WTC11 (cell line): ENCODE data around the gene ANKMY1. TPM values are rescaled to one million over a fixed set of nuclear protein-coding genes. Genes with fewer than 3 reads are reported as not detected.
"Not testable (repeated sequence)": the region's sequence is repeated elsewhere in the genome, so short reads cannot be mapped to it uniquely, and the experiment has no call there.

ENCODE experiments used
- ATAC-seq: fragments of 200-7000 bp; cut with Tn5 transposase; 2 replicates; pipeline ENCODE4 v1.10.0; 2021; ENCODE audit warnings: mild to moderate bottlenecking, moderate library complexity
- CTCF ChIA-PET: fragments of 300-600 bp; sonication (Branson Sonifier 250); formaldehyde crosslinking; loops from one replicate; lab custom pipeline; 2021; ENCODE audit warnings: antibody characterized with exemption; lab: Charles Lee
- POLR2A ChIA-PET: fragments of 350-600 bp; sonication (Branson Sonifier 250); formaldehyde crosslinking; loops from one replicate; lab custom pipeline; 2021; ENCODE audit warnings: antibody characterized with exemption; lab: Charles Lee
- DNase-seq: peaks from one replicate; pipeline ENCODE4 v3.0.0; 2021; ENCODE audit warnings: low spot score
- H3K27ac Mint-ChIP-seq: 2 replicates; pipeline ENCODE4 v1.8.0; 2021; ENCODE audit warnings: mixed read lengths
- H3K27me3 Mint-ChIP-seq: 2 replicates; pipeline ENCODE4 v1.8.0; 2021; ENCODE audit warnings: low read depth, mild to moderate bottlenecking, moderate library complexity, mixed read lengths
- H3K36me3 Mint-ChIP-seq: 2 replicates; pipeline ENCODE4 v1.8.0; 2021; ENCODE audit warnings: mixed read lengths
- H3K4me1 Mint-ChIP-seq: 2 replicates; pipeline ENCODE4 v1.8.0; 2022; ENCODE audit warnings: mixed read lengths
- H3K4me3 Mint-ChIP-seq: 2 replicates; pipeline ENCODE4 v1.8.0; 2021; ENCODE audit warnings: mild to moderate bottlenecking, moderate library complexity, mixed read lengths
- H3K9me3 Mint-ChIP-seq: 2 replicates; pipeline ENCODE4 v1.8.0; 2021; ENCODE audit warnings: mixed read lengths
- CTCF ChIP-seq: fragments of 200-600 bp; IDR thresholded peaks from 2 replicates; pipeline ENCODE4 v1.8.0; 2022; ENCODE audit warnings: antibody characterized with exemption
- E2F5 ChIP-seq: sonication (generic); formaldehyde crosslinking; IDR thresholded peaks from 2 replicates; pipeline ENCODE4 v1.8.1; 2022; ENCODE audit warnings: mild to moderate bottlenecking, moderate library complexity, missing genetic modification reagents
- ELF4 ChIP-seq: sonication (generic); formaldehyde crosslinking; IDR thresholded peaks from 2 replicates; pipeline ENCODE4 v1.8.1; 2022; ENCODE audit warnings: low read depth, mild to moderate bottlenecking, moderate library complexity, missing genetic modification reagents
- IRF2 ChIP-seq: sonication (generic); formaldehyde crosslinking; IDR thresholded peaks from 2 replicates; pipeline ENCODE4 v1.8.0; 2022; ENCODE audit warnings: low read depth, missing genetic modification reagents, borderline replicate concordance
- MYBL2 ChIP-seq: sonication (generic); formaldehyde crosslinking; IDR thresholded peaks from 2 replicates; pipeline ENCODE4 v1.8.1; 2023; ENCODE audit warnings: mild to moderate bottlenecking, moderate library complexity, missing genetic modification reagents
- NR1H2 ChIP-seq: sonication (generic); formaldehyde crosslinking; IDR thresholded peaks from 2 replicates; pipeline ENCODE4 v1.9.0; 2021; ENCODE audit warnings: mild to moderate bottlenecking, moderate library complexity, missing genetic modification reagents
- SMAD3 ChIP-seq: sonication (generic); formaldehyde crosslinking; IDR thresholded peaks from 2 replicates; pipeline ENCODE4 v1.8.0; 2022; ENCODE audit warnings: missing genetic modification reagents, mild to moderate bottlenecking, borderline replicate concordance
- TEAD1 ChIP-seq: sonication (generic); formaldehyde crosslinking; IDR thresholded peaks from 2 replicates; pipeline ENCODE4 v1.8.0; 2022; ENCODE audit warnings: mild to moderate bottlenecking, missing genetic modification reagents
- ZNF232 ChIP-seq: sonication (generic); formaldehyde crosslinking; IDR thresholded peaks from 2 replicates; pipeline ENCODE4 v1.8.0; 2022; ENCODE audit warnings: mild to moderate bottlenecking, missing genetic modification reagents
- total RNA-seq: library from RNA; stranded (reverse); gene quantifications from 3 replicates; pipeline ENCODE4 v1.2.3, GENCODE V29; 2021
- TF ChIP-seq, protein P1 (sequence below): fragments of 250-450 bp; sonication (Bioruptor Pico); IDR thresholded peaks from 2 replicates; pipeline ENCODE4 v1.9.0; 2021; ENCODE audit warnings: moderate library complexity, mild to moderate bottlenecking, inconsistent platforms, borderline replicate concordance
- TF ChIP-seq, protein P2 (sequence below): fragments of 250-450 bp; sonication (Bioruptor Pico); IDR thresholded peaks from 2 replicates; pipeline ENCODE4 v1.9.0; 2021; ENCODE audit warnings: mild to moderate bottlenecking

Gene ANKMY1
- total RNA-seq, 1 experiment from 2014 or later = 4.6 TPM

GRCh38 chr2:240498171-240498957 lies 59.4 kb downstream of the ANKMY1 start:
- TF ChIP-seq IRF2 (CRISPR knock-in tag) = no peak
- TF ChIP-seq E2F5 (CRISPR knock-in tag) = no peak
- no peak for TF ChIP-seq ELF4 (CRISPR knock-in tag)
- no peak for TF ChIP-seq ZNF232
- TF ChIP-seq SMAD3 (CRISPR knock-in tag) = no peak
- TF ChIP-seq, protein P1, sequence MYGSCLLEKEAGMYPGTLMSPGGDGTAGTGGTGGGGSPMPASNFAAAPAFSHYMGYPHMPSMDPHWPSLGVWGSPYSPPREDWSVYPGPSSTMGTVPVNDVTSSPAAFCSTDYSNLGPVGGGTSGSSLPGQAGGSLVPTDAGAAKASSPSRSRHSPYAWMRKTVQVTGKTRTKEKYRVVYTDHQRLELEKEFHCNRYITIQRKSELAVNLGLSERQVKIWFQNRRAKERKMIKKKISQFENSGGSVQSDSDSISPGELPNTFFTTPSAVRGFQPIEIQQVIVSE = no peak
- TF ChIP-seq, protein P2, sequence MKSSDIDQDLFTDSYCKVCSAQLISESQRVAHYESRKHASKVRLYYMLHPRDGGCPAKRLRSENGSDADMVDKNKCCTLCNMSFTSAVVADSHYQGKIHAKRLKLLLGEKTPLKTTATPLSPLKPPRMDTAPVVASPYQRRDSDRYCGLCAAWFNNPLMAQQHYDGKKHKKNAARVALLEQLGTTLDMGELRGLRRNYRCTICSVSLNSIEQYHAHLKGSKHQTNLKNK = no peak
- no peak for TF ChIP-seq NR1H2
- TF ChIP-seq TEAD1 (CRISPR knock-in tag) = no peak
- TF ChIP-seq MYBL2 = no peak
- H3K36me3 Mint-ChIP-seq = peaks cover 19% of the 10 kb centered on the region
- H3K9me3 Mint-ChIP-seq = peaks cover 32% of the 10 kb centered on the region
- H3K4me1 Mint-ChIP-seq = no peaks in the 10 kb centered on the region
- ATAC-seq (no peak), DNase-seq (no peak)
- CTCF ChIA-PET = interaction anchor here (0.6 to 2.6 kb wide), 5 partner anchors 15 to 265 kb away, joined by 3 to 17 read pairs (median 3); no protein-coding TSS in a partner anchor
- POLR2A ChIA-PET = no interaction called here
- H3K4me3 Mint-ChIP-seq = no peak overlapping the region
- no peak overlapping the region for H3K27ac Mint-ChIP-seq
- H3K27me3 Mint-ChIP-seq = peaks cover 13% of the 10 kb centered on the region

DNA sequence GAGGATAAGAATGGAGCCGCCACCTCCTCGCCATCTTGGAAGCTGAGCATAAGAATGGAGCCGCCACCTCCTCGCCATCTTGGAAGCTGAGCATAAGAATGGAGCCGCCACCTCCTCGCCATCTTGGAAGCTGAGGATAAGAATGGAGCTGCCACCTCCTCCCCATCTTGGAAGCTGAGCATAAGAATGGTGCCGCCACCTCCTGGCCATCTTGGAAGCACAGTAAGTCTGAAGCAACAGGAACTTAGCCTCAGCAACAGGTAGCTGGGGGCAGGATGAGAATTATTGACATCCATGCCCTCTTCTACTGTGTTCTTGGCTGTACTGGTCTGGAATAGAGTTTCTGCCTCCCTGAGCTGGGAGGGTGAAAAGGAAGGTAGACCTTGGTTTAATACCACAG lies 60.7 kb downstream of the ANKMY1 start:
- peak; percentile 81 for ATAC-seq
- peaks cover 22% of the 10 kb centered on the region for H3K36me3 Mint-ChIP-seq
- peaks cover 38% of the 10 kb centered on the region for H3K9me3 Mint-ChIP-seq
- H3K4me3 Mint-ChIP-seq, H3K4me1 Mint-ChIP-seq, POLR2A ChIA-PET, H3K27ac Mint-ChIP-seq: not testable (repeated sequence)
- peak; percentile 41 for DNase-seq
- 0 out of 2 replicates have a peak, but pooled peaks have one; percentile 19 for TF ChIP-seq CTCF
- CTCF ChIA-PET = interaction anchor here (0.6 to 2.6 kb wide), 25 partner anchors 8 to 364 kb away, joined by 3 to 21 read pairs (median 4); no protein-coding TSS in a partner anchor
- peaks cover 18% of the 10 kb centered on the region for H3K27me3 Mint-ChIP-seq

DNA sequence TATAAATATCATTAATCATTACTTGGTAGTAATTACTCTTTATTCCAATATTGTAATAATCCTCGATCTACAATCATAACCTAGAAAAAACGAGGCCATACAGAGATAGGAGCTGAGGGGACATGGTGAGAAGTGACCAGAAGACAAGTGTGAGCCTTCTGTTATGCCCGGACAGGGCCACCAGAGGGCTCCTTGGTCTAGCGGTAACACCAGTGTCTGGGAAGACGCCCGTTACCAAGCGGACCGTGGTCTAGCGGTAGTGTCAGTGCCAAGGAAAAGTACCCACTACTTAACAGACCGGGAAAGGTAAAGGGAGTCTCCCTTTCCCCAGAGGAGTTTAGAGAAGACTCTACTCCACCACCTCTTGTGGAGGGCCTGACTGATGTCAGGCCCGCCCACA lies 62.8 kb downstream of the ANKMY1 start:
- peak; percentile 47 for TF ChIP-seq CTCF
- H3K4me1 Mint-ChIP-seq, POLR2A ChIA-PET, ATAC-seq, H3K27ac Mint-ChIP-seq, H3K4me3 Mint-ChIP-seq: not testable (repeated sequence)
- peaks cover 30% of the 10 kb centered on the region for H3K27me3 Mint-ChIP-seq
- H3K36me3 Mint-ChIP-seq = peaks cover 30% of the 10 kb centered on the region
- CTCF ChIA-PET = interaction anchor here (1.3 to 1.8 kb wide), 3 partner anchors 15 to 62 kb away, joined by 5 to 6 read pairs (median 6); no protein-coding TSS in a partner anchor
- H3K9me3 Mint-ChIP-seq = peaks cover 56% of the 10 kb centered on the region
- peak; percentile 63 for DNase-seq
